ENCODE data around the gene CYTH2.

DNA sequence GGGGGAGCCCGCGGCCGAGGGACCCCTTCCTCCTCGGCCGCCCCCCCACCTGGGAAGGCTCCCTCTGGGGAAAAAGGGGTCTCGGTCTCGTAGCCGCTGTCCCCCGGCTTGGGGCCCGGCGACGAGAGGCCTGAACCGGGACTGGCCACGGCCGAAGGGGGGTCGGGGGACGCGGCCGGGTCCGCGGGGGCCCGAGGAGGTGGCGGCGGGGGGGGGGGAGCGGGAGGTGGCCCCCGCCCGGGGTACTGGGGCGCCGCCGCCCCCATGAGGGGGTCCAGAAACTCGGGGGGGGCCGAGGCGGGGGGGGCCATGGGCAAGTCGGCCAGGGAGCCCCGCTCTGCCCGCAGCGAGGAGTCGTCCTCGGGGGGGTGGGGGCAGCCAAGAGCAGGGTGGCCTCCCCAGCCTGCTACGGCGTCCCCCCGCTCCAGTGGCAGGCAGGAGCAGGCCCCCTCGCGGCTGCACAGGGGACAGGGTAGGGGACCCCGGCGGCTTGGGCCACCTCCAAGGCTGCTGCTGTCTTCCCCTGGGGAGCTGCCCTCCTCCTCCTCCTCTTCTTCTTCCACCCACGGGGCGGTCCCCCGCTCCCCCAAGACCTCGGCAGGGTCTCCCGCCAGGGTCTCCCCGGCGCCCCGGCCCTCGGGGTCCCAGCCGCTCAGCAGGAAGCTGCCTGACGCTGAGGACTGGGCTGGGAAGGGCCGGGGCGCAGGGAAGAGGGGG is 29.6 kb downstream of the CYTH2 start:
- TF ChIP-seq, protein P1, sequence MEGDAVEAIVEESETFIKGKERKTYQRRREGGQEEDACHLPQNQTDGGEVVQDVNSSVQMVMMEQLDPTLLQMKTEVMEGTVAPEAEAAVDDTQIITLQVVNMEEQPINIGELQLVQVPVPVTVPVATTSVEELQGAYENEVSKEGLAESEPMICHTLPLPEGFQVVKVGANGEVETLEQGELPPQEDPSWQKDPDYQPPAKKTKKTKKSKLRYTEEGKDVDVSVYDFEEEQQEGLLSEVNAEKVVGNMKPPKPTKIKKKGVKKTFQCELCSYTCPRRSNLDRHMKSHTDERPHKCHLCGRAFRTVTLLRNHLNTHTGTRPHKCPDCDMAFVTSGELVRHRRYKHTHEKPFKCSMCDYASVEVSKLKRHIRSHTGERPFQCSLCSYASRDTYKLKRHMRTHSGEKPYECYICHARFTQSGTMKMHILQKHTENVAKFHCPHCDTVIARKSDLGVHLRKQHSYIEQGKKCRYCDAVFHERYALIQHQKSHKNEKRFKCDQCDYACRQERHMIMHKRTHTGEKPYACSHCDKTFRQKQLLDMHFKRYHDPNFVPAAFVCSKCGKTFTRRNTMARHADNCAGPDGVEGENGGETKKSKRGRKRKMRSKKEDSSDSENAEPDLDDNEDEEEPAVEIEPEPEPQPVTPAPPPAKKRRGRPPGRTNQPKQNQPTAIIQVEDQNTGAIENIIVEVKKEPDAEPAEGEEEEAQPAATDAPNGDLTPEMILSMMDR (IDR thresholded peaks at IDR 0.05; ENCODE audit: low read length) = no peak
- no peak for TF ChIP-seq EZH2phosphoT487 (IDR thresholded peaks at IDR 0.05; ENCODE audit: low read length)

All from MM.1S (cell line).